IMR-90 (cell line): ENCODE results near the gene SH3RF2. TPM values are rescaled to one million over a fixed set of nuclear protein-coding genes. Genes with fewer than 3 reads are reported as not detected.
"Not testable (repeated sequence)": the region's sequence is repeated elsewhere in the genome, so short reads cannot be mapped to it uniquely, and the experiment has no call there.

ENCODE experiments used
- ATAC-seq: fragments of 200-7000 bp; cut with Tn5 transposase; 2 replicates; pipeline ENCODE4 v1.9.1; 2020; ENCODE audit warnings: low read depth, mild to moderate bottlenecking, moderate library complexity
- BruUV-seq: library from RNA; stranded (reverse); fragments of 400-500 nt; replicated peaks from 2 replicates; lab custom pipeline; 2021; lab: Mats Ljungman, UMichigan
- CTCF ChIA-PET: fragments of 300-600 bp; formaldehyde crosslinking; extraction: SDS; loops from one replicate; lab custom pipeline; 2021; ENCODE audit warnings: antibody characterized with exemption; lab: Yijun Ruan, JAX
- POLR2A ChIA-PET: fragments of 300-600 bp; sonication (Branson Sonifier 250); formaldehyde crosslinking; loops from one replicate; lab custom pipeline; 2022; ENCODE audit warnings: antibody characterized with exemption; ENCODE audit not compliant: unreplicated experiment; lab: Charles Lee
- DNase-seq: peaks from one replicate; pipeline ENCODE4 v3.0.0; 2013
- H2AFZ ChIP-seq: replicated peaks from 2 replicates; pipeline ENCODE3; 2013; ENCODE audit warnings: low read length, mild to moderate bottlenecking; ENCODE audit not compliant: poor library complexity
- H2AK5ac ChIP-seq: 2 replicates; pipeline ENCODE4 v1.6.1; 2013; ENCODE audit warnings: low read depth, low read length, inconsistent platforms
- H2AK9ac ChIP-seq: replicated peaks from 2 replicates; pipeline ENCODE3; 2013; ENCODE audit warnings: mild to moderate bottlenecking, low read depth, low read length, moderate library complexity; ENCODE audit not compliant: poor library complexity
- H2BK120ac ChIP-seq: 2 replicates; pipeline ENCODE4 v1.6.1; 2013; ENCODE audit warnings: low read depth, low read length, inconsistent platforms
- H2BK15ac ChIP-seq: 3 replicates; pipeline ENCODE4 v1.6.1; 2013; ENCODE audit warnings: low read depth, low read length, inconsistent platforms
- H2BK20ac ChIP-seq: 2 replicates; pipeline ENCODE4 v1.6.1; 2013; ENCODE audit warnings: low read depth, mild to moderate bottlenecking, inconsistent platforms, low read length, moderate library complexity
- H2BK5ac ChIP-seq: 2 replicates; pipeline ENCODE4 v1.6.1; 2013; ENCODE audit warnings: mild to moderate bottlenecking, low read depth, low read length, inconsistent platforms; ENCODE audit not compliant: poor library complexity, severe bottlenecking
- H3K14ac ChIP-seq: replicated peaks from 2 replicates; pipeline ENCODE4 v1.6.1; 2013; ENCODE audit warnings: low read depth, low read length, inconsistent platforms
- H3K18ac ChIP-seq: 2 replicates; pipeline ENCODE4 v1.6.1; 2013; ENCODE audit warnings: low read depth, low read length, control low read depth
- H3K23ac ChIP-seq: 2 replicates; pipeline ENCODE4 v1.6.1; 2013; ENCODE audit warnings: low read depth, low read length, inconsistent platforms
- H3K27ac ChIP-seq: 2 replicates; pipeline ENCODE4 v1.5.1; 2013; ENCODE audit warnings: mild to moderate bottlenecking, control low read depth, low read length; ENCODE audit not compliant: insufficient read depth
- H3K27me3 ChIP-seq: 2 replicates; pipeline ENCODE4 v1.6.1; 2013; ENCODE audit warnings: low read length; ENCODE audit not compliant: control insufficient read depth, insufficient read depth
- H3K36me3 ChIP-seq: 2 replicates; pipeline ENCODE4 v1.6.1; 2013; ENCODE audit warnings: low read length, mixed read lengths; ENCODE audit not compliant: control insufficient read depth, insufficient read depth
- H3K4ac ChIP-seq: 2 replicates; pipeline ENCODE4 v1.6.1; 2013; ENCODE audit warnings: low read depth, low read length, inconsistent platforms
- H3K4me1 ChIP-seq: 2 replicates; pipeline ENCODE4 v1.6.1; 2013; ENCODE audit warnings: low read length, mixed read lengths; ENCODE audit not compliant: control insufficient read depth, insufficient read depth
- H3K4me2 ChIP-seq: 2 replicates; pipeline ENCODE4 v1.6.1; 2013; ENCODE audit warnings: low read depth, mild to moderate bottlenecking, control low read depth, low read length, moderate library complexity
- H3K4me3 ChIP-seq: 2 replicates; pipeline ENCODE4 v1.5.1; 2013; ENCODE audit warnings: low read depth, mild to moderate bottlenecking, control low read depth, low read length, moderate library complexity; ENCODE audit not compliant: insufficient read depth
- H3K56ac ChIP-seq: 2 replicates; pipeline ENCODE4 v1.6.1; 2013; ENCODE audit warnings: low read length, inconsistent platforms; ENCODE audit not compliant: insufficient read depth; ENCODE audit errors: extremely low read depth
- H3K79me1 ChIP-seq, 2 experiments: 2 replicates each; pipeline ENCODE4 v1.6.1; 2013; ENCODE audit warnings: low read length in 2 of 2, inconsistent platforms in 1 of 2, low read depth in 1 of 2
- H3K9ac ChIP-seq: 2 replicates; pipeline ENCODE4 v1.6.1; 2013; ENCODE audit warnings: low read depth, low read length, control low read depth
- H3K9me1 ChIP-seq: 2 replicates; pipeline ENCODE4 v1.6.1; 2013; ENCODE audit warnings: low read length, inconsistent platforms; ENCODE audit not compliant: insufficient read depth
- H3K9me3 ChIP-seq: 2 replicates; pipeline ENCODE4 v1.6.1; 2013; ENCODE audit warnings: low read length; ENCODE audit not compliant: control insufficient read depth, insufficient read depth
- H4K20me1 ChIP-seq: 2 replicates; pipeline ENCODE4 v1.6.1; 2013; ENCODE audit warnings: low read length, inconsistent platforms; ENCODE audit not compliant: insufficient read depth
- H4K5ac ChIP-seq: 2 replicates; pipeline ENCODE4 v1.6.1; 2013; ENCODE audit warnings: mild to moderate bottlenecking, low read depth, low read length, control low read depth
- H4K8ac ChIP-seq, 2 experiments: 2 replicates each; pipeline ENCODE4 v1.6.1; 2013; ENCODE audit warnings: low read depth in 2 of 2, low read length in 2 of 2, control low read depth in 1 of 2, inconsistent platforms in 1 of 2
- H4K91ac ChIP-seq: 2 replicates; pipeline ENCODE4 v1.6.1; 2013; ENCODE audit warnings: low read depth, low read length, inconsistent platforms; ENCODE audit not compliant: insufficient read depth
- FOS ChIP-seq: fragments of 150-350 bp; IDR thresholded peaks from 2 replicates; pipeline ENCODE4 v1.6.1; 2016; ENCODE audit warnings: low read depth, low read length
- MAZ ChIP-seq: IDR thresholded peaks from 2 replicates; pipeline ENCODE4 v1.6.1; 2012; ENCODE audit warnings: low read depth, mild to moderate bottlenecking, low read length, improper control_type of control experiment, moderate library complexity, borderline replicate concordance
- USF2 ChIP-seq: fragments of 150-350 bp; IDR thresholded peaks from 2 replicates; pipeline ENCODE4 v1.6.1; 2017; ENCODE audit warnings: mild to moderate bottlenecking, antibody characterized with exemption, low read length, low read depth
- WGBS, 2 experiments: methylation state at CpG; one replicate each; pipeline versions ENCODE4 v1.1.5 to v1.1.7; 2013; ENCODE audit warnings: missing lambda C conversion rate in 2 of 2; ENCODE audit not compliant: insufficient read length in 1 of 2; ENCODE audit errors: extremely low coverage in 2 of 2; 5-methylcytosine and 5-hydroxymethylcytosine counted together
- dilution Hi-C: fragments of 300-500 bp; cut with HindIII; formaldehyde crosslinking; loops from one replicate; pipeline ENCODE4 v1.14.3; 2018; ENCODE audit warnings: low sequenced_read_pairs; ENCODE audit not compliant: unreplicated experiment
- in situ Hi-C: fragments of 300-500 bp; cut with MboI; formaldehyde crosslinking; loops from 3 replicates; pipeline ENCODE4 v1.14.3; 2019; ENCODE audit warnings: low sequenced_read_pairs, inconsistent platforms, mixed read lengths
- intact Hi-C: fragments of 100-400 bp; cut with micrococcal nuclease; formaldehyde crosslinking; loops from 2 replicates; pipeline ENCODE4 v1.10.0; 2022
- polyA plus RNA-seq, 3 experiments: library from polyadenylated mRNA; depleted of rRNA; stranded (reverse); fragments of >200 nt; gene quantifications; 2 replicates each; pipeline ENCODE4 v1.2.3, GENCODE V29; 2012; ENCODE audit warnings: low replicate concordance in 1 of 3
- total RNA-seq: library from RNA; depleted of rRNA; stranded (reverse); fragments of >200 nt; gene quantifications from 2 replicates; pipeline ENCODE4 v1.2.3, GENCODE V29; 2012

The SH3RF2 gene
- total and polyA plus RNA-seq, 2 of the 4 experiments (the other 2 are of a cell fraction) = 1.3 to 1.7 TPM

GRCh38 chr5:145962001-145962400 lies 25.6 kb downstream of the SH3RF2 start:
- Histone ChIP-seq H3K27me3 (no peaks in the 10 kb centered on the region), H2BK15ac (no peak overlapping the region), H2BK5ac (no peak overlapping the region), H2AFZ (no peak overlapping the region), H3K4me3 (no peak overlapping the region), H3K18ac (no peak overlapping the region), H4K5ac (no peak overlapping the region), H3K14ac (no peak overlapping the region), H3K4ac (no peak overlapping the region), H2BK120ac (no peak overlapping the region), H3K4me2 (no peak overlapping the region), H2AK9ac (no peak overlapping the region), H3K79me1 (no peaks in the 10 kb centered on the region), H3K36me3 (no peaks in the 10 kb centered on the region), H3K23ac (no peak overlapping the region), H3K9me3 (no peaks in the 10 kb centered on the region), H3K27ac (no peak overlapping the region), H4K91ac (no peak overlapping the region), H3K56ac (no peak overlapping the region), H4K20me1 (no peaks in the 10 kb centered on the region), H3K9me1 (no peaks in the 10 kb centered on the region), H2BK20ac (no peak overlapping the region), H3K9ac (no peak overlapping the region), H3K4me1 (no peaks in the 10 kb centered on the region; the same call in 1 of the 2 replicates), H2AK5ac (no peak overlapping the region), H4K8ac (no peak overlapping the region)
- intact Hi-C loops (no loop called here), dilution Hi-C loops (no loop called here), in situ Hi-C loops (no loop called here)
- DNase-seq (no peak), ATAC-seq (0 out of 2 replicates have a peak, but pooled peaks have one; percentile 24)
- ChIA-PET CTCF (no interaction called here), POLR2A (no interaction called here)
- TF ChIP-seq FOS = no peak
- TF ChIP-seq MAZ = no peak
- TF ChIP-seq USF2 = peak; percentile 52; the same call in 1 of the 2 replicates
- WGBS, 2 experiments = no CpG with 5 or more reads among the region's 2 CpGs
- no TSS peak for BruUV-seq

- H3K9ac ChIP-seq, H3K9me1 ChIP-seq, H2BK5ac ChIP-seq, H3K23ac ChIP-seq, H3K79me1 ChIP-seq, DNase-seq, H3K4me1 ChIP-seq, H3K4ac ChIP-seq, H3K4me3 ChIP-seq, POLR2A ChIA-PET, H2BK20ac ChIP-seq, H2AK9ac ChIP-seq, H3K4me2 ChIP-seq, BruUV-seq, intact Hi-C loops, H3K36me3 ChIP-seq, H4K91ac ChIP-seq, H2BK120ac ChIP-seq, H3K14ac ChIP-seq, H3K9me3 ChIP-seq, H3K56ac ChIP-seq, ATAC-seq, H2BK15ac ChIP-seq, H2AK5ac ChIP-seq, H4K20me1 ChIP-seq, H3K27me3 ChIP-seq, H3K18ac ChIP-seq, H4K5ac ChIP-seq, dilution Hi-C loops, H2AFZ ChIP-seq, CTCF ChIA-PET, H4K8ac ChIP-seq, in situ Hi-C loops, H3K27ac ChIP-seq: not testable (repeated sequence)
- 92% methylated on average over 2 of the region's 9 CpGs; no CpG with 5 or more reads in 1 of the 2 experiments for WGBS, 2 experiments
These were observed 27.6 kb downstream of the SH3RF2 start for GRCh38 chr5:145964008-145964407.
